Smooth muscle cell (in vitro differentiated cells): ENCODE results near the gene EEF1AKMT4. TPM values are rescaled to one million over a fixed set of nuclear protein-coding genes. Genes with fewer than 3 reads are reported as not detected.

Experiments used
- DNase-seq: peaks from one replicate; lab custom pipeline; 2025; ENCODE audit not compliant: unreplicated experiment; lab: John Stamatoyannopoulos, UW
- H2AFZ ChIP-seq: fragments of 200-600 bp; sonication (generic); 2 replicates; pipeline ENCODE4 v1.6.0; 2016; ENCODE audit warnings: antibody characterized with exemption, low read depth, mild to moderate bottlenecking
- H3F3A ChIP-seq: fragments of 200-600 bp; sonication (generic); 2 replicates; pipeline ENCODE4 v1.6.0; 2017; ENCODE audit warnings: antibody characterized with exemption, low read depth
- H3K27ac ChIP-seq: fragments of 200-600 bp; sonication (generic); 2 replicates; pipeline ENCODE4 v1.5.1; 2016; ENCODE audit warnings: low read depth, mild to moderate bottlenecking
- H3K27me3 ChIP-seq: fragments of 200-600 bp; sonication (generic); 2 replicates; pipeline ENCODE4 v1.6.1; 2016; ENCODE audit warnings: low read depth, mild to moderate bottlenecking
- H3K36me3 ChIP-seq: fragments of 200-600 bp; sonication (generic); 2 replicates; pipeline ENCODE4 v1.5.1; 2016; ENCODE audit warnings: low read depth
- H3K4me1 ChIP-seq: fragments of 200-600 bp; sonication (generic); 2 replicates; pipeline ENCODE4 v1.5.1; 2016; ENCODE audit warnings: low read depth
- H3K4me2 ChIP-seq: fragments of 200-600 bp; sonication (generic); 2 replicates; pipeline ENCODE4 v1.6.0; 2016; ENCODE audit warnings: mild to moderate bottlenecking
- H3K4me3 ChIP-seq: fragments of 200-600 bp; sonication (generic); 2 replicates; pipeline ENCODE4 v1.5.1; 2016; ENCODE audit warnings: mild to moderate bottlenecking
- H3K79me2 ChIP-seq: fragments of 200-600 bp; sonication (generic); 2 replicates; pipeline ENCODE4 v1.6.0; 2016; ENCODE audit warnings: low read depth, mild to moderate bottlenecking
- H3K9ac ChIP-seq: fragments of 200-600 bp; sonication (generic); 2 replicates; pipeline ENCODE4 v1.6.0; 2016; ENCODE audit warnings: low read depth
- H3K9me3 ChIP-seq: fragments of 200-600 bp; sonication (generic); replicated peaks from 2 replicates; pipeline ENCODE4 v1.5.1; 2016; ENCODE audit warnings: low read depth
- H4K20me1 ChIP-seq: fragments of 200-600 bp; sonication (generic); 2 replicates; pipeline ENCODE4 v1.6.0; 2016; ENCODE audit warnings: low read depth
- CTCF ChIP-seq: fragments of 200-600 bp; sonication (generic); IDR thresholded peaks from 2 replicates; pipeline ENCODE4 v1.5.1; 2017; ENCODE audit warnings: borderline replicate concordance, mild to moderate bottlenecking, antibody characterized with exemption; ENCODE audit not compliant: insufficient read depth, poor library complexity, severe bottlenecking
- WGBS: methylation state at CpG from one replicate; pipeline ENCODE4 v1.1.7; 2016; ENCODE audit warnings: low lambda C conversion rate; 5-methylcytosine and 5-hydroxymethylcytosine counted together
- polyA plus RNA-seq: library from polyadenylated mRNA; unstranded; fragments of >200 nt; fragmentation: Nextera tagmentation; extraction: Ambion mirVana; gene quantifications from 2 replicates; pipeline ENCODE4 v1.2.1, GENCODE V29; 2016
- total RNA-seq: library from RNA; depleted of rRNA; stranded (reverse); fragments of >200 nt; gene quantifications from 2 replicates; pipeline ENCODE4 v1.2.3, GENCODE V29; 2014

Gene EEF1AKMT4
- total and polyA plus RNA-seq, 2 experiments from 2014 or later, result 4.7 to 9.1 TPM

DNA sequence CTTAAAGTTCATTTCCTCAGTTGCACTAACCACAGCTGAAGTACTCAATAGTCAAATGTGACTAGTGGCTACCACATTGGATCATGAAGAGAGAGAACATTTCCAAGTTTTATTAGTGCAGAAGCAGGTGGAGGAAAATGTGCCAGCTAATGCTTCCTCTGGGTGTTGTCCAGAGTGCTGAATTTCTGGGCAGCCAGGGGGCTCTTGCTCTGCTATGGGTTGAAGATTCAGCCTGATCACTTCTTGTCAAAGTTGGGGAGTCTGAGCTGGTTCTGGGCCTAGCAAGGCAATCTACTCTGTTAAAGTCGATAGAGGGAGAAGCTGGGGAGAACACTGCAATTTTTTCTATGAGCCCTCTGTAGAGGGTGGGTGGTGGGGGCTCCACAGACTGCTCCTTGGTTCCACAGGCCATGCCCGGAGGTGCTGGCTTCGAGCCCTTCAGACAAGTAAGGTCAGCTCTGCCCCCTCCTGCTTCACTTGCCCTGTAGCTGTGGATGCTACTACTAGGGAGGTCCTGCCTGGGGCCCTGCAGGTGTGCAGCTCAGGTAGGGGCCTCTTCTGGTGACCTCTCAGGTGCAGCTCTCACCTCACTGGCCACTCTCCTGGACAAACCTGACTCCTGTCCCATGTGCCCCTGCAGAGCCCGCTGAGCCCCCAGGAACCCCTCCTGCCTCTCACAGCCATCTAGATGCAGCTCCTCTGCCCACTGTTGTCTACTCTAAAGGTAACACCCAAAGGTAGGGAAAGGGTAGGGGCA is 8.9 kb upstream of the EEF1AKMT4 start:
- H3K4me2 ChIP-seq, result no peak overlapping the region
- H3K27me3 ChIP-seq, result no peaks in the 10 kb centered on the region
- H3F3A ChIP-seq, result no peaks in the 10 kb centered on the region
- no peaks in the 10 kb centered on the region for H3K36me3 ChIP-seq
- DNase-seq, result no peak
- no peaks in the 10 kb centered on the region for H3K9me3 ChIP-seq
- no peak overlapping the region for H3K9ac ChIP-seq
- no peak overlapping the region for H3K4me3 ChIP-seq
- H4K20me1 ChIP-seq, result peaks cover 27% of the 10 kb centered on the region
- no peak for TF ChIP-seq CTCF
- no peaks in the 10 kb centered on the region for H3K79me2 ChIP-seq
- no peaks in the 10 kb centered on the region for H3K4me1 ChIP-seq
- 81% methylated on average over 4 of the region's 4 CpGs for WGBS
- no peak overlapping the region for H2AFZ ChIP-seq
- H3K27ac ChIP-seq, result no peak overlapping the region

DNA sequence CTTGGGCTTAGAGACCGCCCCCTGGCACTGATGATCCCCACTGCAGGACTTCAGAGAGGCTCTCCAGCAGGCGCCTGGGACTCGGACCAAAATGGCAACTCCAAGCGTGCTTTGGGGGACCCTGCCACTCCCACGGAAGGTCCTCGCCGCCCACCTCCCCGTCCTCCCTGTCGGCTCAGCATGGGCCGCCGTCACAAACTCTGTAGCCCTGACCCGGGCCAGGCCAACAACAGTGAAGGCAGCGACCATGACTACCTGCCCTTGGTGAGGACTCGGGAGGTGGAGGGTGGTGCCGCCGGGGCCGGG is 8.4 kb upstream of the EEF1AKMT4 start:
- Histone ChIP-seq H3K27me3 (no peaks in the 10 kb centered on the region), H3K4me2 (no peak overlapping the region), H3K79me2 (no peaks in the 10 kb centered on the region), H3K27ac (no peak overlapping the region), H3K4me1 (no peaks in the 10 kb centered on the region), H3K4me3 (no peak overlapping the region), H3K36me3 (no peaks in the 10 kb centered on the region), H3F3A (no peaks in the 10 kb centered on the region), H3K9ac (no peak overlapping the region), H3K9me3 (no peaks in the 10 kb centered on the region), H4K20me1 (peaks cover 27% of the 10 kb centered on the region), H2AFZ (no peak overlapping the region)
- TF ChIP-seq CTCF, result no peak
- DNase-seq, result no peak
- WGBS, result 72% methylated on average over 17 of the region's 17 CpGs

DNA sequence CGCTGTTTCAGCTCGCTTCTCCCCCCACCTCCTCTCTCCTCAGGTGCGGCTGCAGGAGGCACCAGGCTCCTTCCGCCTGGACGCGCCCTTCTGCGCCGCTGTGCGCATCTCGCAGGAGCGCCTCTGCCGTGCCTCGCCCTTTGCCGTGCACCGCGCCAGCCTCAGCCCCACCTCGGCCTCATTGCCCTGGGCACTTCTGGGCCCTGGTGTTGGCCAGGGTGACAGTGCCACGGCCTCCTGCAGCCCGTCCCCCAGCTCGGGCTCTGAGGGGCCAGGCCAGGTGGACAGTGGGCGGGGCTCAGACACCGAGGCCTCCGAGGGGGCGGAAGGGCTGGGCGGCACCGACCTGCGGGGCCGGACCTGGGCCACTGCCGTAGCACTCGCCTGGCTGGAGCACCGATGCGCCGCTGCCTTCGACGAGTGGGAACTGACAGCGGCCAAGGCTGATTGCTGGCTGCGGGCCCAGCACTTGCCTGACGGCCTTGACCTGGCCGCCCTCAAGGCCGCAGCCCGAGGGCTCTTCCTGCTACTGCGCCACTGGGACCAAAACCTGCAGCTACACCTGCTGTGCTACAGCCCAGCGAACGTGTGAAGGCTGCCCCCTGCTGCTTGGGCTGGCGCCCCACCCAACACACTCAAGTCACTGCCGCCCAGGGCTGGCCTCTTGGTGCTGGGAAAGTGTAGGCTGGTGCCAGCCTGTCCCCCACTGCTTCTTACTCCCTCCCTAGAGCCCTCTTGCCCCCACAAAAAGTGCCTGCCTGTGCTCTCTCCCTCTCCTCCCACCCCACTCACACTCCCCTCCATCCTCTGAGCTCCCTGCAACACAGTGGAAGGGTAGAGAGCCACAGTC is 7.8 kb upstream of the EEF1AKMT4 start:
- no peak overlapping the region for H3K27ac ChIP-seq
- no peaks in the 10 kb centered on the region for H3K36me3 ChIP-seq
- no peaks in the 10 kb centered on the region for H3K9me3 ChIP-seq
- H3K4me3 ChIP-seq, result no peak overlapping the region
- DNase-seq, result no peak
- no peaks in the 10 kb centered on the region for H3K79me2 ChIP-seq
- H3K4me2 ChIP-seq, result no peak overlapping the region
- no peaks in the 10 kb centered on the region for H3K27me3 ChIP-seq
- TF ChIP-seq CTCF, result peak; percentile 20
- WGBS, result 54% methylated on average over 44 of the region's 46 CpGs
- no peak overlapping the region for H2AFZ ChIP-seq
- H3K9ac ChIP-seq, result no peak overlapping the region
- peaks cover 27% of the 10 kb centered on the region for H4K20me1 ChIP-seq
- H3F3A ChIP-seq, result no peaks in the 10 kb centered on the region
- H3K4me1 ChIP-seq, result no peaks in the 10 kb centered on the region
